Raji (cell line): Measurements from ENCODE around the gene FN1.

Experiments used
- POLR2A ChIP-seq: IDR thresholded peaks from 2 replicates; pipeline ENCODE4 v1.6.1; 2011; ENCODE audit warnings: low read depth, low read length, control low read depth; ENCODE audit not compliant: insufficient read depth

FN1 gene

GRCh38 chr2:215435870-215436704 is at the start of gene FN1:
FN1 (minus strand) TSS chr2:215436068; CDS start chr2:215435802, 266 bp downstream.
- TF ChIP-seq POLR2A = no peak

DNA sequence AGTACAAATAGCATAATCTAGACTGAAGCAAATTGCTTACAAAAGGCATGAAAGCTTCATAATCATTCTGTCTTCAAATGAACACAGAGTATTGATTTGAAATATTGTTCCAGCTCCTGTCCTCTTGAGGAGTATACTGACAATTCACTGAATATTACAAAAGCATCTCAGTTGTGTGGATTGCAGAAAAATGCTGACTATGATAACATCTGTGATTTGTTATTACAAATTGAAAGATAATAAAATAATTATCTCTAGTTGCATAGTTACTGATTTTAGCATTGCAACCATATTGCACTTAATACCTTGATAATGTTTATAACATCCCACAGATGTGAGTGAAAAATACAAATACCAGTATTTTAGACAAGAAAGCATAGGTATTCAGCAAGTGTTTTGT is 49.2 kb upstream of the FN1 start:
- TF ChIP-seq POLR2A = no peak

GRCh38 chr2:215484570-215484969 is 48.7 kb upstream of the FN1 start:
- TF ChIP-seq POLR2A = no peak

DNA sequence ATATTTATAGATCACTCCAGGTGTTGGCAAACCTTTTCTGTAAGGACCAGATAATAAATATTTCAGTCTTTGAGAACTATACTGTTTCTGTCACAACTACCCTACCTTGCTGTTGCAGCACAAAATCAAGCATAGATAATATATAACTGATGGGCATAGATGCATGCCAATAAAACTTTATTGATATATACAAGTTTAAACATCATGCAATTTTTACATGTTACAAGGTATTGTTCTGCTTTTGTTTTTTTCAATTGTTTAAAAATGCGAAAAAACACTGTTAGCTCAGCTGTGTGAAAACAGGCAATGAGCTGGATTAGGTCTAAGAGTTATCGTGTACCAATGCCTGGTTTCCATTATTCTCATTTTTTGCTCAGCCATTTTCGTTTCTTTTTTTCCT is 47.6 kb upstream of the FN1 start:
- TF ChIP-seq POLR2A = no peak

GRCh38 chr2:215479536-215480240 is 43.8 kb upstream of the FN1 start:
- TF ChIP-seq POLR2A = no peak

GRCh38 chr2:215479121-215479520 is 43.3 kb upstream of the FN1 start:
- no peak for TF ChIP-seq POLR2A

GRCh38 chr2:215476424-215476823 is 40.6 kb upstream of the FN1 start:
- no peak for TF ChIP-seq POLR2A

- no peak for TF ChIP-seq POLR2A
These were observed 30.4 kb upstream of the FN1 start for GRCh38 chr2:215466097-215466909.

DNA sequence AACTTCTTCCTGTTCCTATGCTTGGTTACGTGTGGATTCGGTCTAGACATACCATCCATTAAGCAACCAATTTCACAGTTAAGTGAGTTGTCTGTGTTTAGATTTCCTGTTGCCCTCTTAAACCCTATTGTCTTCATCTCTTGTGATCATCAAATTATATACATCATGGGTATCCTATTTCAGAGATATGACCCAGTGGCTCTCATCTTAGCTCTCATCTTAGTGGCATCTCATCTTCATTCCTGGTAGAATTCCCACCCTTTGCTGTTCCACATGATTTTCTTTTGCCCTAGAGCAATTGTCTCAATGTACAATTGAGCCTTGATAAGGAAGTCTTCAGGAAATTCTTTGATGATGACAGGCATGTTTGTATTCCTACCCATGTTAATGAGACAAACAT is 29.4 kb upstream of the FN1 start:
- no peak for TF ChIP-seq POLR2A

DNA sequence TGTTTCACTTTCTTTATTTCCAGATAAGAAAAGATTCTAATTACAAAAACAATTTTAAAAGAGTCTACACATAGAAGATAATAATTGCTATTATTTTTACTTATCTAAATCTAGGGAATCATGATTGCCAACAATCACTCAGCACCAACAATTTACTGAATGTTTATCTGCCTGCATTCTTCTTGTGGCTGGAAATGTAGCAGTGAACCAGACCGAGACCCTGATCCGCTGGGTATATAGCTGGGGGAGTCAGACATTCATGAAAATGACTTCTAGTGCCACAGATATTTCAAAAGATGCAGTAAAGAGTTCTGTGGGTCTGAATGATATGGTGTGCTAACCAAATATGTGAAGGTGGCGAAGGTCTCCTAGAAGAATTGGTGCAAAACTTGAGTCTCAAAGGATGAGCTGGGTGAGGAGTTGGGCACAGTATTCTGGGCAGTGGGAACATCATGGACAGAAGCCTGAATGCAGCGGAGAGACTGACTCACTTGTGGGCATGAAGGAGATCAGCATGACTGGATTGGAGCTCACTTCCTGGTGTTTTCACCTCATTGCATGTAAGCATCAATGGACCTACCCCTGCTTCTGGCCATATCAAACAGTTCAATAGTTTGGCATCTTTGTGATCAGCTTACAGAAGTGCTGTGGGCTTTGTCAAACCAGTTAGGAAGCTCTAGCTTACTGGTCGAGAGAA is 26.1 kb upstream of the FN1 start:
- TF ChIP-seq POLR2A = no peak

DNA sequence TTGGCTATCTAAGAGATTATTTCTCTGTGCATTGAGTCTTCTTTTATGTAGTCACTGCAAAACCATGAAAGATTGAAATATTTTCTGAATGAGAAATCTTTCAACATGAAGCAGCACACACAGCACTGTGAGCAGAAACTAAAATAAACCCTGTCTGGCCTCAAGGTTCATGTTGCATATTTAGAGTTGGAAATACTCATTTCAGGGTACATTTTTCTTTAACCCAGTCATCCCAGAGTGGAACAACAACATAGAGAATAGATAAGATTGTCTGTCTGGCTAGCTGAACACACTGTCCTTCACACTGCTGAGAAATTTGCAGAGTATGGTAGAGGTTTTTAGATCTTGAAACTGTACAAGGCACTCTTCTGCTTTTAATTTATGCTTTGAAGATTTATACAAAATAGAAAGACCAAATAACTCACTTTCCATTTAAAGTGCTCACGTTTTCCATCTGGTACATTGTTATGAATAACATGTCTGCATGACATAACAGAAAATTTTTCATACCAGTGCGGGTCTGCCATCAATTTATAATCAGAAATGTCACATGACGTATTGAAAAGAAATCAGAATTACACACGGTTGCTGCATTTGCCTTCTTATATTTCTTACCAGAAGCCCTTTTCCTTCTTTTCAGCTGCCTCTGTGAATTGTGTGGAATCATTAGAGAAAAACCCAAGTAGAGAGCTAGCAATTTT is 25.0 kb upstream of the FN1 start:
- TF ChIP-seq POLR2A = no peak

- no peak for TF ChIP-seq POLR2A
These were observed 20.1 kb upstream of the FN1 start for GRCh38 chr2:215455958-215456357.

GRCh38 chr2:215454519-215455246 is 18.8 kb upstream of the FN1 start:
- TF ChIP-seq POLR2A = no peak

GRCh38 chr2:215452725-215453124 is 16.9 kb upstream of the FN1 start:
- no peak for TF ChIP-seq POLR2A
